Effector memory CD8-positive, alpha-beta T cell (primary cell): ENCODE results near the gene ABO.
"Not testable (repeated sequence)": the region's sequence is repeated elsewhere in the genome, so short reads cannot be mapped to it uniquely, and the experiment has no call there.

Experiments
- ATAC-seq: fragments of 150-1000 bp; cut with Tn5 transposase; replicated peaks from 2 replicates; pipeline ENCODE4 v1.10.0; 2021; ENCODE audit warnings: mild to moderate bottlenecking, moderate library complexity
- DNase-seq, 3 experiments: peaks; one replicate each; pipeline ENCODE4 v3.0.0; 2021
- H3K27ac Mint-ChIP-seq, 2 donors: one replicate each; pipeline ENCODE4 v1.8.0; 2022; ENCODE audit warnings: mild to moderate bottlenecking in 2 of 2, mixed read lengths in 2 of 2, moderate library complexity in 2 of 2
- H3K27me3 Mint-ChIP-seq, 2 donors: one replicate each; pipeline ENCODE4 v1.8.0; 2022; ENCODE audit warnings: mixed read lengths in 2 of 2
- H3K36me3 Mint-ChIP-seq: one replicate; pipeline ENCODE4 v1.8.0; 2022; ENCODE audit warnings: mild to moderate bottlenecking, moderate library complexity, mixed read lengths; ENCODE audit not compliant: insufficient read depth
- H3K4me1 Mint-ChIP-seq, 2 donors: one replicate each; pipeline ENCODE4 v1.8.0; 2022; ENCODE audit warnings: low read depth in 2 of 2, mixed read lengths in 2 of 2
- H3K4me3 Mint-ChIP-seq, 2 donors: one replicate each; pipeline ENCODE4 v1.8.0; 2022; ENCODE audit warnings: mild to moderate bottlenecking in 2 of 2, mixed read lengths in 2 of 2, moderate library complexity in 2 of 2
- H3K9me3 Mint-ChIP-seq, 2 donors: one replicate each; pipeline ENCODE4 v1.8.0; 2022; ENCODE audit warnings: mixed read lengths in 2 of 2

The ABO gene

GRCh38 chr9:133227996-133228395 is 47.0 kb downstream of the ABO start:
- not testable (repeated sequence) for H3K36me3 Mint-ChIP-seq, H3K4me1 Mint-ChIP-seq, H3K4me3 Mint-ChIP-seq, DNase-seq, H3K9me3 Mint-ChIP-seq, ATAC-seq, H3K27ac Mint-ChIP-seq
- peaks cover 15 to 27% of the 10 kb centered on the region in 2 donors for H3K27me3 Mint-ChIP-seq

DNA sequence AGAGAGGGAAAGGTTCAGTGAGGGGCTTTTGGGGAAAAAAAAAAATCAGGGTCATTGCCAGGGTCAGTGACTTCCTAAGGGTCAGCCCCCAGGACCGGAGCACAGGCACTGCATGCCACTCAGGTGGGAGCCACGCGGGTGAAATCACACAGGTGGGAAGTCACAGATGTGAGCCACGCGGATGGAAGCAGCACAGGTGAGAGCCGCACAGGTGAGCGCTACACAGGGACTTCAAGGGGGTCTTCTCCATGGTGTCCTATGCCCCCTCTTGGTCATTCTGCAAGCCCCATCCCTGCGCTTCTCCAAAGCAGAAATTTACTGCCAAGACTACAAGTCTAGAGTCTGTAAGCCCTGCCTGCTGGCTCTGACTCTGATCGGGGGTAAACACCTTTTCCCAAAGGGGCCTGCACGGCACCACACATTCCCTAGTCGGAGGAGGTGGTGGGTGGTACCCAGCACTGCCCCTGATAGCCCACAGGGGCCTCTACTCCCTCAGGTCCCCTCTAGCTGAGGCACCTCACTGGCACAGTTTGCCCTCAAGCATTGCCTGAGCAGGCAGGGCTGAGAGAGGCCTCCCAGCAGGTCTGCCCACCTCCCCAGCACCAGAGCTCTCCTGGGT is 47.6 kb downstream of the ABO start:
- H3K27ac Mint-ChIP-seq, result no peak overlapping the region
- H3K9me3 Mint-ChIP-seq, result no peaks in the 10 kb centered on the region
- H3K27me3 Mint-ChIP-seq, result peaks cover 18 to 32% of the 10 kb centered on the region in 2 donors
- DNase-seq (no peak), ATAC-seq (no peak)
- peaks cover 0 to 2% of the 10 kb centered on the region in 2 donors for H3K4me1 Mint-ChIP-seq
- H3K36me3 Mint-ChIP-seq, result no peaks in the 10 kb centered on the region
- no peak overlapping the region for H3K4me3 Mint-ChIP-seq

DNA sequence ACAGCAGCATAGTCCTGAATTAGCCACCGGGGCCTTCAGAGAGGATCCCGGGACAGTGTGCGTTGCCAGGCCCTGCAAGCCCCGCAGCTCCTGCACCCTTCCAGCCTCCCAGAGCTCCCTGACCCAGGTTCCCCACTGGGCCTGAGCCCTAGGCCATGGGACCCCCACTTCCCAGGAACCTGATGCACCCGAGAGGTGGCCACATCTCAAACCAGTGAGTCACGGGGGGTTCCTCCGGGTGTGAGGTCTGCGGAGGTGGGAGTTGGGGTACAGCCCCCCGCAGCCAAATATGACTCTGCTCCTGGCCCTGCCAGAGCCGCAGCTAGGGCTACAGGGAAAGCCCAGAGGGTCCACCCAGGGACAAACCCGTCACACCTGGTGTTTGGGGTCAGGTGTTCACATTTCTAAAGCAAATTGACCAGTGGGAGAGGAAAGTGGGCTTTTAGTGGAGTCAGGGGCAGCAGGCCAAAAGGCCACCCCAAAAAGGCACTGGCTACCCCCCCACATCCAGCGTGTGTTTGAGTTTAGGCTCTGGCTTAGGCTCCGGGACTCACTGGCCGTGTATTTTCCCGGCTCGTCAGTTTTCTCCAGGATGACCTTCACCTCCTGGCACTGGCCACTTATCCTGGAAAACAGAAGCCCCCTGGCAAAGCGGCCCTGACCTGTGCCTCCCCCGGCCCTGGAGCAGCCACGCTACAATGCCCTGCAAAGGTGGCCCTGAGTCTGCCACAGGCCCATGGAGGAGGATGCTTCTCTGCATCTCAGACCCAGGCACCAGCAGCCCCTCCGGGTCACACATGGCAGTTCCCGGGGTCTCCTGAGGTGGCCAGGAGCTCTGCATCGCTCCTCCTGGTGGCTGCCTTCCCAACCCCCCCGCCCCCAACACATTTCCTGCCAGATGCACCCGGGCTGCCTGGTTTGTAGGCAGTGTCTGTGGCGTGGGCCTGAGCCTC is 48.5 kb downstream of the ABO start:
- Mint-ChIP-seq H3K27me3 (peaks cover 19 to 33% of the 10 kb centered on the region in 2 donors), H3K36me3 (no peaks in the 10 kb centered on the region), H3K27ac (no peak overlapping the region), H3K9me3 (no peaks in the 10 kb centered on the region), H3K4me3 (no peak overlapping the region), H3K4me1 (peaks cover 0 to 2% of the 10 kb centered on the region in 2 donors)
- DNase-seq (no peak), ATAC-seq (no peak)

- Mint-ChIP-seq H3K4me3 (no peak overlapping the region), H3K27ac (no peak overlapping the region), H3K36me3 (no peaks in the 10 kb centered on the region), H3K27me3 (peaks cover 28 to 45% of the 10 kb centered on the region in 2 donors), H3K4me1 (peaks cover 0 to 2% of the 10 kb centered on the region in 2 donors), H3K9me3 (no peaks in the 10 kb centered on the region)
- ATAC-seq (no peak), DNase-seq (no peak)
These were observed 49.6 kb downstream of the ABO start for GRCh38 chr9:133225171-133226011.

DNA sequence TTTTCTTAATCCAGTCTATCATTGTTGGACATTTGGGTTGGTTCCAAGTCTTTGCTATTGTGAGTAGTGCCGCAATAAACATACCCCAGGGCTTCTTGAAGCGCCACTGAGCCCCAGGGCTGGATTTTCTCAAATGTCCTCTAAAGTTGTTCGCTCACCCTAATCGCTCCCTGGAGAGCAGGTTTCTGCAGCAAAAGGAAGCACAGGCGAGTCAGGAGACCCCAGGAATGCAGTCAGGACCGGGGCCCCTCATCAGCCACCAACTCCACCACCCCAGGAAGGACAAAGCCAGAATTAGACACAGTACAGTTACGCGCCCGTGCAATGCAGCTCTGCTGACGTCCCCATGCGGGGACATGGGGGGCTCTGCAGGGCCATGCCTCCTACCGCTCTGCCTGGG is 50.2 kb downstream of the ABO start:
- Mint-ChIP-seq H3K4me1 (peaks cover 0 to 2% of the 10 kb centered on the region in 2 donors), H3K27me3 (peaks cover 29 to 51% of the 10 kb centered on the region in 2 donors), H3K9me3 (no peaks in the 10 kb centered on the region), H3K36me3 (no peaks in the 10 kb centered on the region), H3K4me3 (no peak overlapping the region), H3K27ac (no peak overlapping the region)
- no peak for ATAC-seq
- no peak for DNase-seq

DNA sequence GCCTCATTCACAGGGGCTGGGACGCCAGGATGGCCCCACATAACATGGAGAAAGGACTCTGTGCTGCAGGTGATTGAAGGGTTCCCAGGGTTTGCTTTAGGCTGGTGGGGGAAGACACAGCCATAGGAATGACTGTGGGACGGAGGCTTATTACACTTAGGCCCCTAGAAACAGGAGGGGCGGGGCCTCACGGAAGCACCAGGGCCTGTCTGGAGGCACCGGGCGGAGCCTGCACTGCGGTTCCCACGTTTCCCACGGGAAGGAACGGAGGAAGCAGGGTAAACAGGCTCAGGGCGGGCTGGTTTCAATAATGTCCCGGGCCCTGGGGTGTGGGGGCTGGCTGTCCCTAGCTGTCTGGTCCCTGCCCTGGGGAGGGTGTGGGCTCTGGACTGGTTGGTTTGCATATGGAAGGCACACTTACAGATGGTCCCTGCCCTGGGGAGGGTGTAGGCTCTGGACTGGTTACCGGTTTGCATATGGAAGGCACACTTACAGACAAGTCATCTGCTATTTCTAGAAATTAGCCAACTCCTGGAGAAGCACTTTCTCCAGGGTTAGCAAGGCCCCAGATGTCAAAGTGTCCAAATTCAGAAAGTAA is 51.7 kb downstream of the ABO start:
- not testable (repeated sequence) for DNase-seq, H3K4me1 Mint-ChIP-seq, H3K4me3 Mint-ChIP-seq, ATAC-seq, H3K9me3 Mint-ChIP-seq, H3K27ac Mint-ChIP-seq, H3K36me3 Mint-ChIP-seq
- peaks cover 40 to 66% of the 10 kb centered on the region in 2 donors for H3K27me3 Mint-ChIP-seq

DNA sequence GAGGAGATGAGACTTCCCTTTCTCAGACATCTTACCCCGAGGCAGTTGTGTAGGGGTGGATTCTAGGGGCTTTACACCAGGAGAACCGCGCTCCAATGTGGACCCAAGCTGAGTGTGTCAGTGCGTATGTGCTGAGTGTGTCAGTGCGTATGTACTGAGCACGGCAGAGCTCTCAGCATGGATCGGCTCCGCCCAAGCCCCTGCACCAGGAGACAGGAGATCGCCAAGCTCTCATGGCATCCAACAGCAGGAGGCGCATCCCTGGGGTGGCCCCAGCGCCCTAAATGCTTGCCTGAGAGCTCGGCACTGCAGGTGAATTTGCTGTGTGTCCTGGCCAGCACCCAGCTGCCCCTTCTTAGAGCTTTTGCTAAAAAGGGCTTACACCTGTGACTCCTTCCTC is 53.0 kb downstream of the ABO start:
- not testable (repeated sequence) for H3K27ac Mint-ChIP-seq, H3K9me3 Mint-ChIP-seq, ATAC-seq, H3K4me3 Mint-ChIP-seq, DNase-seq, H3K36me3 Mint-ChIP-seq, H3K4me1 Mint-ChIP-seq
- peaks cover 52 to 78% of the 10 kb centered on the region in 2 donors for H3K27me3 Mint-ChIP-seq

DNA sequence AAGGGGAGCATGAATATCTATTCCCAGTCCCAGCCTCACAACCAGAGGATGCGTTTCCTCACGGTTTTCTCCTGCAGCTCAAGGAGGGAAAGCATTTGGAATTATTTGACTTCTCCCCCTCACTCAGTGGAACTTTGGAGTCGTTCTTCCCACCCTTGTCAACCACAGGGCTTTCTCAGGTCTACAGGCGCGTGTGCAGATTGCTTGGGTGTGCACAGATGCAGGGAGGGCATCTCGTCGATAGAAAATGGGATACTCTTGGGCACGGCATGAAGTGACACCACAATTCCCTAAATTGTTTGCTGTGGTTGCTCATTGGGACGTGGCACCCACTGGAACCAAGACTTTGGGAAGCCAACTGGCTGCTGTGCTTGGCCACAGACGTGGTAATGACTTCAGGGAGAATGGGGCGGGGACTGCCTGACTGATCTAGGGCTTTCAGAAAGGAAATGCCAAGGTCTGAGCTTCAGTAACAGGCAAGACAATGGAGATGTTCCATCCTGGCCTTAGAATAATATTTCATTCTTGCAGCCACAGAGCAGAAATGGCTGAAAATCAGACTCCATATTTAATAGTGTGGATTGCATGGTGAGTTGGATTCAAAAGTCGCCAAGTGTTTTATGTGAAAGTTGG is 53.7 kb downstream of the ABO start:
- ATAC-seq, result no peak
- Mint-ChIP-seq H3K4me1 (peaks cover 0 to 2% of the 10 kb centered on the region in 2 donors), H3K27me3 (peaks cover 52 to 85% of the 10 kb centered on the region in 2 donors)

GRCh38 chr9:133218049-133218975 is 56.7 kb downstream of the ABO start:
- not testable (repeated sequence) for H3K36me3 Mint-ChIP-seq, H3K4me1 Mint-ChIP-seq, ATAC-seq, H3K9me3 Mint-ChIP-seq, H3K4me3 Mint-ChIP-seq, H3K27ac Mint-ChIP-seq, DNase-seq
- H3K27me3 Mint-ChIP-seq, result peaks cover 62 to 83% of the 10 kb centered on the region in 2 donors

More for the DNA sequence above, 53.7 kb downstream of the ABO start:
- Mint-ChIP-seq H3K9me3 (no peaks in the 10 kb centered on the region), H3K27ac (no peak overlapping the region), H3K4me3 (no peak overlapping the region), H3K36me3 (no peaks in the 10 kb centered on the region)
- DNase-seq, result no peak

- not testable (repeated sequence) for H3K4me1 Mint-ChIP-seq, H3K36me3 Mint-ChIP-seq, DNase-seq, H3K9me3 Mint-ChIP-seq, ATAC-seq, H3K27ac Mint-ChIP-seq, H3K4me3 Mint-ChIP-seq
- peaks cover 60 to 75% of the 10 kb centered on the region in 2 donors for H3K27me3 Mint-ChIP-seq
These were observed 57.5 kb downstream of the ABO start for GRCh38 chr9:133217333-133217988.

DNA sequence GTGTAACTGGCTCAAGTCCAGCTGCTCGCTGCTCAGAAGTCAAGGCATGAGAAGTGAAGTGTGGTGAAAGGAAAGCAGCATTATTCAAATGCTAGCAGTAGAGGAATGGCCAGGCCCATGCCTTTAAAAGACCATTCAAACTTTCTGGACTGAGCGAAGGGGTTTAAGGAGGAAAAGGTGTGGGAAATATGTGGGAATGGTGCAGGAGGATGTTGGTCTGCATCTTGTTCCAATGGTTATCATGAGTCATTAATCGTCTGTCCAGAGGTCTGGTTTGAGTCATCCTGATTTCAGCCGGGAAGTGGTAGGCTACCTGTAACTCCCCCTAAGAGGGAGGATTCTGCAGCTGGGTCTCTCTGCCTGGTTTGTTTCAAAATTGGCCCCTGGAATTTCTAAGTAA is 60.7 kb downstream of the ABO start:
- not testable (repeated sequence) for H3K36me3 Mint-ChIP-seq, ATAC-seq, H3K4me3 Mint-ChIP-seq, H3K27ac Mint-ChIP-seq, H3K4me1 Mint-ChIP-seq, DNase-seq, H3K9me3 Mint-ChIP-seq
- H3K27me3 Mint-ChIP-seq, result peaks cover 64 to 83% of the 10 kb centered on the region in 2 donors
